SU-DHL-6 (cell line): ENCODE data around the gene ARL2.
"Not testable (repeated sequence)": the region's sequence is repeated elsewhere in the genome, so short reads cannot be mapped to it uniquely, and the experiment has no call there.

Experiments
- CTCF ChIP-seq: fragments of 200-600 bp; sonication (generic); IDR thresholded peaks from one replicate; pipeline ENCODE4 v1.5.1; 2017; ENCODE audit warnings: antibody characterized with exemption, mild to moderate bottlenecking, low read length, moderate library complexity; ENCODE audit not compliant: insufficient read depth, poor library complexity, severe bottlenecking
- EZH2phosphoT487 ChIP-seq: fragments of 200-600 bp; sonication (generic), shearing (Covaris generic); conservative IDR thresholded peaks from 2 replicates; pipeline ENCODE4 v1.6.1; 2018; ENCODE audit warnings: mild to moderate bottlenecking, antibody characterized with exemption, low read length, moderate library complexity, mixed read lengths

- not testable (repeated sequence) for TF ChIP-seq CTCF, EZH2phosphoT487
These were observed 10.0 kb upstream of the ARL2 start for GRCh38 chr11:65003968-65004367.
